ENCODE results near the gene C2orf42.
"Not testable (repeated sequence)": the region's sequence is repeated elsewhere in the genome, so short reads cannot be mapped to it uniquely, and the experiment has no call there.

Gene C2orf42

GRCh38 chr2:70132244-70133126 lies 58.3 kb downstream of the C2orf42 start:
- H3K27ac ChIP-seq = peak overlapping the region; percentile 81
- no peak for TF ChIP-seq CTCF (conservative IDR thresholded peaks at IDR 0.05; ENCODE audit: low read depth)
- ChIA-PET CTCF (interaction anchor here (0.6 to 1.0 kb wide), 2 partner anchors 171 to 511 kb away, joined by 3 to 8 read pairs; partner anchors contain the start of gene ASPRV1), POLR2A (ENCODE audit: low non-redundant PET) (interaction anchor here (0.6 kb wide), 1 partner anchor 219 kb away, joined by 3 read pairs; no protein-coding TSS in a partner anchor)
- DNase-seq (ENCODE audit: low spot score) = no peak

GRCh38 chr2:70131344-70132143 lies 59.3 kb downstream of the C2orf42 start:
- POLR2A ChIA-PET (ENCODE audit: low non-redundant PET); DNase-seq (ENCODE audit: low spot score): not testable (repeated sequence)
- peak overlapping the region; percentile 81 for H3K27ac ChIP-seq
- CTCF ChIA-PET = interaction anchor here (0.6 to 1.0 kb wide), 2 partner anchors 170 to 512 kb away, joined by 3 to 8 read pairs; partner anchors contain the start of gene ASPRV1

GRCh38 chr2:70128005-70128404 lies 62.8 kb downstream of the C2orf42 start:
- no peak for DNase-seq (ENCODE audit: low spot score)
- no peak overlapping the region for H3K27ac ChIP-seq
- ChIA-PET CTCF (interaction anchor here (0.7 kb wide), 1 partner anchor 12 kb away, joined by 3 read pairs; no protein-coding TSS in a partner anchor), POLR2A (ENCODE audit: low non-redundant PET) (no interaction called here)
- TF ChIP-seq CTCF (conservative IDR thresholded peaks at IDR 0.05; ENCODE audit: low read depth) = no peak

GRCh38 chr2:70126413-70126812 lies 64.4 kb downstream of the C2orf42 start:
- no peak overlapping the region for H3K27ac ChIP-seq
- CTCF ChIA-PET = interaction anchor here (0.7 kb wide), 1 partner anchor 16 kb away, joined by 3 read pairs; no protein-coding TSS in a partner anchor
- no peak for DNase-seq (ENCODE audit: low spot score)
- POLR2A ChIA-PET (ENCODE audit: low non-redundant PET) = no interaction called here
- TF ChIP-seq CTCF (conservative IDR thresholded peaks at IDR 0.05; ENCODE audit: low read depth) = no peak

- no peak for TF ChIP-seq CTCF (conservative IDR thresholded peaks at IDR 0.05; ENCODE audit: low read depth)
- CTCF ChIA-PET = no interaction called here
- DNase-seq (ENCODE audit: low spot score) = no peak
- POLR2A ChIA-PET (ENCODE audit: low non-redundant PET) = no interaction called here
- peak overlapping the region; percentile 89 for H3K27ac ChIP-seq
Observed at GRCh38 chr2:70125498-70125898, 65.3 kb downstream of the C2orf42 start.

GRCh38 chr2:70124983-70125480 lies 65.8 kb downstream of the C2orf42 start:
- ChIA-PET POLR2A (ENCODE audit: low non-redundant PET) (interaction anchor here (0.7 kb wide), 1 partner anchor 11 kb away, joined by 3 read pairs; no protein-coding TSS in a partner anchor), CTCF (no interaction called here)
- H3K27ac ChIP-seq = peak overlapping the region; percentile 89
- no peak for TF ChIP-seq CTCF (conservative IDR thresholded peaks at IDR 0.05; ENCODE audit: low read depth)
- no peak for DNase-seq (ENCODE audit: low spot score)
